Common myeloid progenitor, CD34-positive (primary cell): Measurements from ENCODE around the gene EMSY.

Experiments used
- CTCF ChIA-PET: fragments of 350-600 bp; sonication (Branson Sonifier 250); formaldehyde crosslinking; loops from one replicate; lab custom pipeline; 2021; ENCODE audit warnings: antibody characterized with exemption; lab: Charles Lee
- POLR2A ChIA-PET: fragments of 350-600 bp; sonication (Branson Sonifier 250); formaldehyde crosslinking; loops from one replicate; lab custom pipeline; 2021; ENCODE audit warnings: antibody characterized with exemption; lab: Charles Lee
- DNase-seq, 3 donors: peaks; one replicate each; pipeline versions ENCODE4 v3.0.0 to v3.0.0-alpha.2; 2013
- H3K27ac ChIP-seq, 2 experiments: 1 replicate in 1 of 2; 2 replicates in 1 of 2; pipeline ENCODE4 v1.7.0; 2013; ENCODE audit warnings: inconsistent platforms in 2 of 2, low read length in 2 of 2, mild to moderate bottlenecking in 2 of 2, low read depth in 1 of 2, moderate library complexity in 1 of 2; ENCODE audit not compliant: severe bottlenecking in 2 of 2, insufficient read depth in 1 of 2, poor library complexity in 1 of 2
- H3K27me3 ChIP-seq, 5 experiments: replicated peaks in 2 of 5; 1 replicate in 3 of 5; 2 replicates in 2 of 5; pipeline versions ENCODE4 v1.6.1 to v1.7.0; 2013; ENCODE audit warnings: low read length in 4 of 5, mild to moderate bottlenecking in 2 of 5, moderate library complexity in 2 of 5, inconsistent platforms in 1 of 5; ENCODE audit not compliant: insufficient read depth in 5 of 5, control insufficient read depth in 4 of 5
- H3K36me3 ChIP-seq, 4 experiments: 1 replicate in 2 of 4; 2 replicates in 2 of 4; pipeline versions ENCODE4 v1.6.1 to v1.7.0; 2013; ENCODE audit warnings: low read length in 3 of 4, control low read depth in 1 of 4, mild to moderate bottlenecking in 1 of 4; ENCODE audit not compliant: control insufficient read depth in 4 of 4, insufficient read depth in 4 of 4
- H3K4me1 ChIP-seq, 4 experiments: 1 replicate in 3 of 4; 2 replicates in 1 of 4; pipeline versions ENCODE4 v1.6.1 to v1.7.1; 2013; ENCODE audit warnings: low read length in 3 of 4, mild to moderate bottlenecking in 3 of 4, control low read depth in 1 of 4, inconsistent platforms in 1 of 4, moderate library complexity in 1 of 4; ENCODE audit not compliant: control insufficient read depth in 4 of 4, insufficient read depth in 4 of 4; ENCODE audit errors: control extremely low read depth in 1 of 4
- H3K4me3 ChIP-seq, 7 experiments: 1 replicate in 4 of 7; 2 replicates in 3 of 7; pipeline versions ENCODE4 v1.5.1 to v1.7.0; 2013; ENCODE audit warnings: mild to moderate bottlenecking in 7 of 7, low read length in 6 of 7, moderate library complexity in 6 of 7, inconsistent platforms in 2 of 7, low read depth in 2 of 7, control low read depth in 1 of 7; ENCODE audit not compliant: insufficient read depth in 4 of 7, control insufficient read depth in 1 of 7; ENCODE audit errors: extremely low read depth in 1 of 7
- H3K9me3 ChIP-seq, 5 experiments: 1 replicate in 4 of 5; 2 replicates in 1 of 5; pipeline versions ENCODE4 v1.6.1 to v1.7.1; 2013; ENCODE audit warnings: low read length in 4 of 5, mild to moderate bottlenecking in 2 of 5, inconsistent platforms in 1 of 5, low read depth in 1 of 5, moderate library complexity in 1 of 5; ENCODE audit not compliant: control insufficient read depth in 4 of 5, insufficient read depth in 2 of 5; ENCODE audit errors: control extremely low read depth in 1 of 5
- WGBS: methylation state at CpG from one replicate; pipeline ENCODE4 v1.1.5; 2013; ENCODE audit not compliant: insufficient coverage; 5-methylcytosine and 5-hydroxymethylcytosine counted together

The EMSY gene

GRCh38 chr11:76466666-76467065 is 21.8 kb downstream of the EMSY start:
- Histone ChIP-seq H3K4me3 (no peak overlapping the region), H3K27ac (no peak overlapping the region), H3K36me3 (peaks cover 10 to 39% (median 29%) of the 10 kb centered on the region in 4 experiments), H3K27me3 (no peaks in the 10 kb centered on the region), H3K4me1 (peaks cover 0 to 4% (median 1%) of the 10 kb centered on the region in 4 experiments), H3K9me3 (no peaks in the 10 kb centered on the region)
- no peak for DNase-seq
- ChIA-PET CTCF (no interaction called here), POLR2A (no interaction called here)

GRCh38 chr11:76469141-76469540 is 24.3 kb downstream of the EMSY start:
- DNase-seq = no peak
- POLR2A ChIA-PET = interaction anchor here (0.7 kb wide), 1 partner anchor 260 kb away, joined by 3 read pairs; no protein-coding TSS in a partner anchor
- CTCF ChIA-PET = interaction anchor here (1.2 kb wide), 1 partner anchor 10 kb away, joined by 5 read pairs; no protein-coding TSS in a partner anchor
- Histone ChIP-seq H3K27ac (no peak overlapping the region), H3K9me3 (no peaks in the 10 kb centered on the region), H3K36me3 (peaks cover 12 to 46% (median 29%) of the 10 kb centered on the region in 4 experiments), H3K4me1 (peaks cover 0 to 4% (median 1%) of the 10 kb centered on the region in 4 experiments), H3K4me3 (no peak overlapping the region), H3K27me3 (no peaks in the 10 kb centered on the region)

GRCh38 chr11:76471382-76471781 is 26.6 kb downstream of the EMSY start:
- no peak overlapping the region for H3K4me3 ChIP-seq
- peaks cover 13 to 39% (median 26%) of the 10 kb centered on the region in 4 experiments for H3K36me3 ChIP-seq
- no peak for DNase-seq
- no peaks in the 10 kb centered on the region for H3K9me3 ChIP-seq
- no peak overlapping the region for H3K27ac ChIP-seq
- H3K27me3 ChIP-seq = no peaks in the 10 kb centered on the region
- H3K4me1 ChIP-seq = peaks cover 0 to 4% (median 1%) of the 10 kb centered on the region in 4 experiments
- POLR2A ChIA-PET = no interaction called here
- CTCF ChIA-PET = interaction anchor here (0.7 kb wide), 1 partner anchor 10 kb away, joined by 3 read pairs; no protein-coding TSS in a partner anchor

- Histone ChIP-seq H3K4me3 (no peak overlapping the region), H3K36me3 (peaks cover 13 to 26% (median 16%) of the 10 kb centered on the region in 4 experiments), H3K27me3 (no peaks in the 10 kb centered on the region), H3K27ac (no peak overlapping the region), H3K9me3 (peaks cover 0 to 11% (median 5%) of the 10 kb centered on the region in 5 experiments), H3K4me1 (peaks cover 0 to 4% (median 2%) of the 10 kb centered on the region in 4 experiments)
- no peak for DNase-seq
- POLR2A ChIA-PET = no interaction called here
- 100% methylated on average over 1 of the region's 3 CpGs for WGBS
- CTCF ChIA-PET = interaction anchor here (0.9 to 1.1 kb wide), 2 partner anchors 8 to 32 kb away, joined by 3 read pairs; no protein-coding TSS in a partner anchor
Measured at GRCh38 chr11:76480241-76480640, 35.4 kb downstream of the EMSY start.

GRCh38 chr11:76491644-76492043 is 46.8 kb downstream of the EMSY start:
- no peaks in the 10 kb centered on the region for H3K27me3 ChIP-seq
- POLR2A ChIA-PET = no interaction called here
- H3K27ac ChIP-seq = no peak overlapping the region
- peaks cover 0 to 6% (median 4%) of the 10 kb centered on the region in 4 experiments for H3K4me1 ChIP-seq
- H3K9me3 ChIP-seq = peaks cover 0 to 2% (median 0%) of the 10 kb centered on the region in 5 experiments
- WGBS = 100% methylated on average over 5 of the region's 5 CpGs
- DNase-seq = no peak
- CTCF ChIA-PET = interaction anchor here (1.1 to 1.8 kb wide), 3 partner anchors 10 to 21 kb away, joined by 3 to 5 read pairs (median 4); no protein-coding TSS in a partner anchor
- peaks cover 4 to 32% (median 20%) of the 10 kb centered on the region in 4 experiments for H3K36me3 ChIP-seq
- no peak overlapping the region for H3K4me3 ChIP-seq

GRCh38 chr11:76493040-76493439 is 48.2 kb downstream of the EMSY start:
- 100% methylated on average over 12 of the region's 12 CpGs for WGBS
- CTCF ChIA-PET = no interaction called here
- Histone ChIP-seq H3K27ac (no peak overlapping the region), H3K9me3 (peaks cover 0 to 2% (median 0%) of the 10 kb centered on the region in 5 experiments), H3K4me1 (peaks cover 0 to 6% (median 4%) of the 10 kb centered on the region in 4 experiments), H3K27me3 (no peaks in the 10 kb centered on the region), H3K4me3 (no peak overlapping the region), H3K36me3 (peaks cover 8 to 44% (median 21%) of the 10 kb centered on the region in 4 experiments)
- POLR2A ChIA-PET = no interaction called here
- no peak for DNase-seq

- DNase-seq = no peak
- Histone ChIP-seq H3K36me3 (peaks cover 8 to 47% (median 21%) of the 10 kb centered on the region in 4 experiments), H3K27me3 (no peaks in the 10 kb centered on the region), H3K27ac (no peak overlapping the region), H3K4me3 (no peak overlapping the region), H3K4me1 (peaks cover 0 to 6% (median 2%) of the 10 kb centered on the region in 4 experiments), H3K9me3 (peaks cover 0 to 2% (median 0%) of the 10 kb centered on the region in 5 experiments)
- 98% methylated on average over 20 of the region's 25 CpGs for WGBS
- ChIA-PET CTCF (no interaction called here), POLR2A (no interaction called here)
Measured at GRCh38 chr11:76493626-76494539, 49.1 kb downstream of the EMSY start.
